GM23248 (cell line): ENCODE data around the gene PPP2R2B.

Experiments
- EZH2 ChIP-seq: fragments of 200-600 bp; sonication (generic); IDR thresholded peaks from 2 replicates; pipeline ENCODE4 v1.6.1; 2018; ENCODE audit warnings: antibody characterized with exemption, mild to moderate bottlenecking; ENCODE audit not compliant: insufficient read depth, poor library complexity, severe bottlenecking
- EZH2phosphoT487 ChIP-seq: fragments of 200-600 bp; sonication (generic); IDR thresholded peaks from 2 replicates; pipeline ENCODE4 v1.6.1; 2018; ENCODE audit warnings: antibody characterized with exemption, moderate library complexity, mild to moderate bottlenecking, low read depth; ENCODE audit not compliant: insufficient read depth

DNA sequence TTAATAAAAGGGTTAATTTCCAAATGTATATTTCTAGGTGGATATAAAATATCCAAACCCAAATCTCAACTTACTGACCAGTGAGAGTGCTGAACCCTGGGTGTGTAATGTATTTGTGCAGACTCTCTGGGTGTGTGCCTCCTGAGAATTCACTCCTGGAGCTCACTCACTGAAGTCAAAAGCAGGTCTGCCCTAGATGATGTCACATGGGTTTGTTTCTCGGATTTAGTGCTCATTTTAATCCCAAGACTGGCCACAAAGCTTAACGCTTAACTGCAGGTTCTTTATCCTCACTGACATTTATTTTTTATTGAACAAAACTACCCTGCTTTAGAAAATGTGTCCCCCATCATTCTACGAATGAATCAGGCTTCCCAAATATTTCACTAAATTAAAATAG, 179.4 kb downstream of the PPP2R2B start:
- TF ChIP-seq EZH2phosphoT487 (no peak), EZH2 (no peak)
